GM12864 (cell line): ENCODE measurements around the gene CSNK1G3.

Source experiments
- DNase-seq: peaks from one replicate; pipeline ENCODE4 v3.0.0-alpha.2; 2011; ENCODE audit warnings: low read depth
- H3K4me3 ChIP-seq: 2 replicates; pipeline ENCODE4 v1.5.1; 2011; ENCODE audit warnings: mild to moderate bottlenecking, low read depth, low read length, control low read depth
- CTCF ChIP-seq: IDR thresholded peaks from 2 replicates; pipeline ENCODE4 v1.5.1; 2011; ENCODE audit warnings: low read depth, mild to moderate bottlenecking, moderate library complexity, low read length, control low read depth, inconsistent platforms; ENCODE audit errors: missing control alignments

The CSNK1G3 gene

GRCh38 chr5:123558762-123559433 is 46.9 kb downstream of the CSNK1G3 start:
- H3K4me3 ChIP-seq: no peak overlapping the region
- TF ChIP-seq CTCF: no peak
- no peak for DNase-seq

- no peak for DNase-seq
- H3K4me3 ChIP-seq: no peak overlapping the region
- TF ChIP-seq CTCF: no peak
Measured at GRCh38 chr5:123559434-123559775, 47.4 kb downstream of the CSNK1G3 start.

- no peak for TF ChIP-seq CTCF
- no peak overlapping the region for H3K4me3 ChIP-seq
- no peak for DNase-seq
Measured at GRCh38 chr5:123561230-123561629, 49.3 kb downstream of the CSNK1G3 start.

- DNase-seq: no peak
- no peak overlapping the region for H3K4me3 ChIP-seq
- no peak for TF ChIP-seq CTCF
Measured at GRCh38 chr5:123571927-123572326, 60.0 kb downstream of the CSNK1G3 start.

- TF ChIP-seq CTCF: no peak
- no peak overlapping the region for H3K4me3 ChIP-seq
- no peak for DNase-seq
Measured at GRCh38 chr5:123578390-123578789, 66.4 kb downstream of the CSNK1G3 start.

GRCh38 chr5:123579410-123579809 is 67.4 kb downstream of the CSNK1G3 start:
- no peak for DNase-seq
- no peak overlapping the region for H3K4me3 ChIP-seq
- no peak for TF ChIP-seq CTCF

- DNase-seq: no peak
- no peak overlapping the region for H3K4me3 ChIP-seq
- no peak for TF ChIP-seq CTCF
Measured at GRCh38 chr5:123582550-123583285, 70.7 kb downstream of the CSNK1G3 start.
